HL-60 (cell line): ENCODE results near the gene RALGPS2.
"Not testable (repeated sequence)": the region's sequence is repeated elsewhere in the genome, so short reads cannot be mapped to it uniquely, and the experiment has no call there.

Experiments used
- DNase-seq, 2 experiments: peaks; one replicate each; pipeline ENCODE4 v3.0.0-alpha.2; 2010 to 2020; ENCODE audit warnings: low read depth in 1 of 2, low spot score in 1 of 2
- H3K27ac ChIP-seq: fragments of 250-450 bp; sonication (Bioruptor Pico); replicated peaks from 2 replicates; pipeline ENCODE4 v1.5.1; 2020; ENCODE audit warnings: mild to moderate bottlenecking, moderate library complexity
- H3K27me3 ChIP-seq: fragments of 250-450 bp; sonication (Bioruptor Pico); 2 replicates; pipeline ENCODE4 v1.5.1; 2021; ENCODE audit warnings: mild to moderate bottlenecking, moderate library complexity; ENCODE audit not compliant: insufficient read depth, poor library complexity, severe bottlenecking
- H3K4me3 ChIP-seq: replicated peaks from 2 replicates; pipeline ENCODE4 v1.5.1; 2011; ENCODE audit warnings: mild to moderate bottlenecking, control low read depth, low read length; ENCODE audit not compliant: insufficient read depth
- CTCF ChIP-seq: IDR thresholded peaks from one replicate; pipeline ENCODE4 v1.5.1; 2011; ENCODE audit warnings: low read length, control low read depth, inconsistent platforms; ENCODE audit not compliant: insufficient read depth
- GABPA ChIP-seq: IDR thresholded peaks from 2 replicates; pipeline ENCODE4 v1.6.1; 2012; ENCODE audit warnings: low read depth
- POLR2AphosphoS5 ChIP-seq: IDR thresholded peaks from 2 replicates; pipeline ENCODE4 v1.6.1; 2012; ENCODE audit warnings: low read depth
- REST ChIP-seq: IDR thresholded peaks from 2 replicates; pipeline ENCODE4 v1.6.1; 2012; ENCODE audit warnings: low read depth; ENCODE audit not compliant: insufficient replicate concordance
- SPI1 ChIP-seq: IDR thresholded peaks from 2 replicates; pipeline ENCODE4 v1.6.1; 2012; ENCODE audit warnings: low read depth, mild to moderate bottlenecking, borderline replicate concordance

The RALGPS2 gene

DNA sequence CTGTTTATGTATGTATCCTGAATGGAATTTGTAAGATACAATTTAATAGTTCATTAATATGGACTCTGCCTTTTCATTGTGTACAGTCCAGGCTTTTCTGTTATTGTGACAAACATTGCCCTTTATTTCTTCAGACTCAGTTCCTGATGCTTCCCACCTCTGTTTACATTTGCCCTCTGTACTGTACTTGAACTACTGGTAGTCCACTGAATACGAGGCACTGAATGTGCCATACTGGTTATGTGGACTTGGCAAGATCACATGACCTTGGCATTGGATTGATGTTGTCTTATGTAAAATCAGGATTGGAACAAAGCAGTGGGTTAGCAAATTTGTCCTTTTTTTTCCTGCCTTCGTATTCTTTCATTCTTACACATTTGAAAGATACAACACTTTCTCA is 27.8 kb downstream of the RALGPS2 start:
- TF ChIP-seq CTCF (no peak), POLR2AphosphoS5 (no peak), REST (no peak)
- H3K27me3 ChIP-seq = no peaks in the 10 kb centered on the region
- DNase-seq = no peak

DNA sequence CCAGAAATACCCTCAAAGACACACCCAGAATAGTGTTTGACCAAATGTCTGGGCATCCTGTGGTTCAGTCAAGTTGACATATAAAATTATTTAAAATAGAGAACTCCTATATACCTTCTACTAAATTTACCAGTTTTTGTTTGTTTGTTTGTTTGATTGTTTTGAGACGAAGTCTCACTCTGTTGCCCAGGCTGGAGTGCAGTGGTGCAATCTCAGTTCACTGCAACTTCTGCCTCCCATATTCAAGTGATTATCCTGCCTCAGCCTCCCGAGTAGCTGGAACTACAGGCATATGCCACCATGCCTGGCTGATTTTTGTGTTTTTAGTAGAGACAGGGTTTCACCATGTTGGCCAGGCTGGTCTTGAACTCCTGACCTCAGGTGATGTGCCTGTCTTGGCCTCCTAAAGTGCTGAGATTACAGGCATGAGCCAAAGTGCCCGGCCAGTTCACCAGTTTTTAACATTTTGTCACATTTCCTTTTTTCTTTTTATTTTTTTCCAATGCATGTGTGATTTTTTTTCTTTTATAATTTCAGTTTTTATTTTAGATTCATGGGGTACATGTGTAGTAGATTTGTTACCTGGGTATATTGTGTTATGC is 29.7 kb downstream of the RALGPS2 start:
- not testable (repeated sequence) for H3K27me3 ChIP-seq, H3K4me3 ChIP-seq, DNase-seq, H3K27ac ChIP-seq

More for the DNA sequence above, 27.8 kb downstream of the RALGPS2 start:
- Histone ChIP-seq H3K4me3 (no peak overlapping the region), H3K27ac (no peak overlapping the region)

- DNase-seq = peak; percentile 17 to 24
- Histone ChIP-seq H3K4me3 (no peak overlapping the region), H3K27me3 (no peaks in the 10 kb centered on the region), H3K27ac (no peak overlapping the region)
- TF ChIP-seq POLR2AphosphoS5 = no peak
- TF ChIP-seq CTCF = peak; percentile 86
These were observed 43.4 kb downstream of the RALGPS2 start for GRCh38 chr1:178768423-178768822.

DNA sequence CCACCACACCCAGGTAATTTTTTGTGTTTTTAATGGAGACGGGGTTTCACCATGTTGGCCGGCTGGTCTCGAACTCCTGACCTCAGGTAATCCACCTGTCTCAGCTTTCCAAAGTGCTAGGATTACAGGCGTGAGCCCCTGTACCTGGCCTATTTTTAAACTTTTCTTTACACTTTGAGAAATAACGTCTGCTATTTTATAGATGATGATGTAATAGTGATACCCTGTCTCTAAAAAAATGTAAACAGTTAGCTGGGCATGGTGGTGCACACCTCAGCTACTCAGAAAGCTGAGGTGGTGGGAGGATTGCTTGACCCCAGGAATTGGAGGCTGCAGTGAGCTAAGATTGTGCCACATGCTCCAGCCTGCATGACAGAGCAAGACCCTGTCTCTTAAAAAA is 47.9 kb downstream of the RALGPS2 start:
- H3K27ac ChIP-seq = no peak overlapping the region
- DNase-seq = no peak
- no peak overlapping the region for H3K4me3 ChIP-seq
- H3K27me3 ChIP-seq = no peaks in the 10 kb centered on the region
- no peak for TF ChIP-seq REST
- no peak for TF ChIP-seq GABPA
- no peak for TF ChIP-seq SPI1
- TF ChIP-seq POLR2AphosphoS5 = no peak
- TF ChIP-seq CTCF = no peak
